HG02763 (cell line): ENCODE data around the gene KRTAP10-10.
"Not testable (repeated sequence)": the region's sequence is repeated elsewhere in the genome, so short reads cannot be mapped to it uniquely, and the experiment has no call there.

Experiments
- ATAC-seq: cut with Tn5 transposase; IDR thresholded peaks from one replicate; pipeline ENCODE4 v1.9.1; 2021; ENCODE audit warnings: mild to moderate bottlenecking, moderate library complexity; ENCODE audit not compliant: unreplicated experiment

Gene KRTAP10-10

GRCh38 chr21:44681152-44681551 lies 44.0 kb downstream of the KRTAP10-10 start:
- no peak for ATAC-seq

- ATAC-seq: no peak
Measured at GRCh38 chr21:44681861-44682579, 44.9 kb downstream of the KRTAP10-10 start, which contains the start of gene KRTAP12-1. Gene KRTAP12-1 (minus strand): TSS chr21:44682163. CDS start chr21:44682123, 40 bp downstream.

GRCh38 chr21:44682580-44683151 lies 45.5 kb downstream of the KRTAP10-10 start:
- no peak for ATAC-seq

GRCh38 chr21:44684077-44684476 lies 46.9 kb downstream of the KRTAP10-10 start:
- no peak for ATAC-seq

- ATAC-seq: no peak
Measured at GRCh38 chr21:44684483-44684882, 47.3 kb downstream of the KRTAP10-10 start.

GRCh38 chr21:44685050-44685449 lies 47.9 kb downstream of the KRTAP10-10 start:
- not testable (repeated sequence) for ATAC-seq

- ATAC-seq: no peak
Measured at GRCh38 chr21:44686000-44686781, 49.0 kb downstream of the KRTAP10-10 start.

GRCh38 chr21:44686843-44687561 lies 49.8 kb downstream of the KRTAP10-10 start:
- no peak for ATAC-seq

GRCh38 chr21:44687671-44688070 lies 50.5 kb downstream of the KRTAP10-10 start:
- ATAC-seq: no peak
